Measurements from ENCODE around the gene KPNA6. TPM values are rescaled to one million over a fixed set of nuclear protein-coding genes. Genes with fewer than 3 reads are reported as not detected.

Gene KPNA6
- total RNA-seq, 1 experiment from 2014 or later: 84.4 TPM

DNA sequence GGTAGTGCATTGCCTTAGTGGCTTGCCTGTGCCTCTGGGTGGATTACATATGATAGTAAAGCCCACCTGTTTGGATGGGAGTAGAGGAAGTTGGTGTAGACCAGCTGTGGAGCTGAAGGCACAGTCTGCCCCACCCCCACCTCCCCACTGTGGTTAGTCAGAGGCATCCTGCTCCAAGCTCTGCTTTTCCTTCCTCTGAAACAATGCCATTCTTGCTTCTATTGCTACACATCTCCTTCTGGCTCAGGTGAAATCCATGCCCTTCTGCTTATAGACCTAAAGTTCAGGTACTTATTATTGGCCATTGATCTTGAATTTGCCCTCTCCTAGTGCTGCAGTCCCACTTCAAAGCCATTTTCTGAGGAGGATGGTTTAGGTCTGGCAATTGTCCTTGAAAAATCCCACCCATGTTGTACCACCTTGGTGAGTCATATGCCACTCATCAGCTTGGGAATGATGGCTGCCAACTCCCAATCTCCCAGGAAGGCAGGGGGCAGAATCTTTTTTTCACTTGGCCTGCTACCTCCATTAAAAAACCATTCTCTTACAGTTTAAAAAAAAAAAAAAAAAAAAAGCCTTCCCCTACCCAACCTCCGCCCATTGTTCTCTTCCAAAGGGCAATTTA is 64.9 kb downstream of the KPNA6 start:
- Mint-ChIP-seq H3K4me1 (ENCODE audit: low read depth, unreplicated experiment) (peaks cover 7% of the 10 kb centered on the region), H3K36me3 (ENCODE audit: insufficient read depth, unreplicated experiment) (peaks cover 49% of the 10 kb centered on the region), H3K27ac (ENCODE audit: unreplicated experiment) (no peak overlapping the region), H3K4me3 (ENCODE audit: low read depth, unreplicated experiment) (no peak overlapping the region), H3K27me3 (ENCODE audit: unreplicated experiment) (no peaks in the 10 kb centered on the region), H3K9me3 (ENCODE audit: low read depth, unreplicated experiment) (no peaks in the 10 kb centered on the region)
- DNase-seq: no peak
- intact Hi-C loops (cut with micrococcal nuclease; ENCODE audit: unreplicated experiment): no loop called here
- TF ChIP-seq, protein P1, sequence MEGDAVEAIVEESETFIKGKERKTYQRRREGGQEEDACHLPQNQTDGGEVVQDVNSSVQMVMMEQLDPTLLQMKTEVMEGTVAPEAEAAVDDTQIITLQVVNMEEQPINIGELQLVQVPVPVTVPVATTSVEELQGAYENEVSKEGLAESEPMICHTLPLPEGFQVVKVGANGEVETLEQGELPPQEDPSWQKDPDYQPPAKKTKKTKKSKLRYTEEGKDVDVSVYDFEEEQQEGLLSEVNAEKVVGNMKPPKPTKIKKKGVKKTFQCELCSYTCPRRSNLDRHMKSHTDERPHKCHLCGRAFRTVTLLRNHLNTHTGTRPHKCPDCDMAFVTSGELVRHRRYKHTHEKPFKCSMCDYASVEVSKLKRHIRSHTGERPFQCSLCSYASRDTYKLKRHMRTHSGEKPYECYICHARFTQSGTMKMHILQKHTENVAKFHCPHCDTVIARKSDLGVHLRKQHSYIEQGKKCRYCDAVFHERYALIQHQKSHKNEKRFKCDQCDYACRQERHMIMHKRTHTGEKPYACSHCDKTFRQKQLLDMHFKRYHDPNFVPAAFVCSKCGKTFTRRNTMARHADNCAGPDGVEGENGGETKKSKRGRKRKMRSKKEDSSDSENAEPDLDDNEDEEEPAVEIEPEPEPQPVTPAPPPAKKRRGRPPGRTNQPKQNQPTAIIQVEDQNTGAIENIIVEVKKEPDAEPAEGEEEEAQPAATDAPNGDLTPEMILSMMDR (IDR thresholded peaks at IDR 0.05; ENCODE audit: unreplicated experiment): no peak
- CTCF ChIA-PET: interaction anchor here (0.6 kb wide), 2 partner anchors 14 to 272 kb away, joined by 4 read pairs; no protein-coding TSS in a partner anchor
- BruUV-seq (replicated peaks): no TSS peak

GRCh38 chr1:32178380-32179192 is 70.7 kb downstream of the KPNA6 start:
- no TSS peak for BruUV-seq (replicated peaks)
- Mint-ChIP-seq H3K4me1 (ENCODE audit: low read depth, unreplicated experiment) (peaks cover 19% of the 10 kb centered on the region), H3K36me3 (ENCODE audit: insufficient read depth, unreplicated experiment) (peaks cover 50% of the 10 kb centered on the region), H3K4me3 (ENCODE audit: low read depth, unreplicated experiment) (peak overlapping the region; percentile 95), H3K9me3 (ENCODE audit: low read depth, unreplicated experiment) (no peaks in the 10 kb centered on the region), H3K27me3 (ENCODE audit: unreplicated experiment) (no peaks in the 10 kb centered on the region), H3K27ac (ENCODE audit: unreplicated experiment) (peak overlapping the region; percentile 96)
- CTCF ChIA-PET: interaction anchor here (0.6 kb wide), 1 partner anchor 165 kb away, joined by 3 read pairs; the partner anchor contains the start of gene KHDRBS1
- intact Hi-C loops (cut with micrococcal nuclease; ENCODE audit: unreplicated experiment): no loop called here
- no peak for DNase-seq
- TF ChIP-seq, protein P1 (IDR thresholded peaks at IDR 0.05; ENCODE audit: unreplicated experiment): no peak

GRCh38 chr1:32179193-32179442 is 71.3 kb downstream of the KPNA6 start:
- no peaks in the 10 kb centered on the region for H3K9me3 Mint-ChIP-seq (ENCODE audit: low read depth, unreplicated experiment)
- no TSS peak for BruUV-seq (replicated peaks)
- CTCF ChIA-PET: interaction anchor here (0.6 kb wide), 1 partner anchor 166 kb away, joined by 3 read pairs; the partner anchor contains the start of gene KHDRBS1
- peak overlapping the region; percentile 95 for H3K4me3 Mint-ChIP-seq (ENCODE audit: low read depth, unreplicated experiment)
- no peaks in the 10 kb centered on the region for H3K27me3 Mint-ChIP-seq (ENCODE audit: unreplicated experiment)
- TF ChIP-seq, protein P1 (IDR thresholded peaks at IDR 0.05; ENCODE audit: unreplicated experiment): no peak
- DNase-seq: no peak
- intact Hi-C loops (cut with micrococcal nuclease; ENCODE audit: unreplicated experiment): no loop called here
- H3K4me1 Mint-ChIP-seq (ENCODE audit: low read depth, unreplicated experiment): peaks cover 19% of the 10 kb centered on the region
- H3K36me3 Mint-ChIP-seq (ENCODE audit: insufficient read depth, unreplicated experiment): peaks cover 56% of the 10 kb centered on the region
- peak overlapping the region; percentile 96 for H3K27ac Mint-ChIP-seq (ENCODE audit: unreplicated experiment)

- DNase-seq: peak; percentile 93
- intact Hi-C loops (cut with micrococcal nuclease; ENCODE audit: unreplicated experiment): no loop called here
- H3K4me3 Mint-ChIP-seq (ENCODE audit: low read depth, unreplicated experiment): peak within 1 kb of the TSS; percentile 95
- peak within 1 kb of the TSS; percentile 96 for H3K27ac Mint-ChIP-seq (ENCODE audit: unreplicated experiment)
- H3K27me3 Mint-ChIP-seq (ENCODE audit: unreplicated experiment): no peaks in the 10 kb centered on the region
- CTCF ChIA-PET: interaction anchor here (0.6 kb wide), 4 partner anchors 16 to 166 kb away, joined by 3 to 12 read pairs (median 4); partner anchors contain the start of gene KHDRBS1
- H3K9me3 Mint-ChIP-seq (ENCODE audit: low read depth, unreplicated experiment): no peaks in the 10 kb centered on the region
- peaks cover 23% of the 10 kb centered on the region for H3K4me1 Mint-ChIP-seq (ENCODE audit: low read depth, unreplicated experiment)
- no TSS peak for BruUV-seq (replicated peaks)
- peaks cover 60% of the 10 kb centered on the region for H3K36me3 Mint-ChIP-seq (ENCODE audit: insufficient read depth, unreplicated experiment)
- TF ChIP-seq, protein P1 (IDR thresholded peaks at IDR 0.05; ENCODE audit: unreplicated experiment): no peak
These were observed 71.8 kb downstream of the KPNA6 start, which contains the start of gene TXLNA for GRCh38 chr1:32179443-32180185. TSS of gene TXLNA (plus strand) at chr1:32179675. CDS start at chr1:32180346, 671 bp downstream.
